PC-3 (cell line): ENCODE results near the gene GLRA3. TPM values are rescaled to one million over a fixed set of nuclear protein-coding genes. Genes with fewer than 3 reads are reported as not detected.
"Not testable (repeated sequence)": the region's sequence is repeated elsewhere in the genome, so short reads cannot be mapped to it uniquely, and the experiment has no call there.

ENCODE experiments used
- ATAC-seq: fragments of 200-7000 bp; cut with Tn5 transposase; 2 replicates; pipeline ENCODE4 v1.9.1; 2020; ENCODE audit warnings: mild to moderate bottlenecking, moderate library complexity
- BruUV-seq: library from RNA; stranded (reverse); fragments of 400-500 nt; replicated peaks from 2 replicates; lab custom pipeline; 2021; lab: Mats Ljungman, UMichigan
- CTCF ChIA-PET: fragments of 300-600 bp; sonication (Branson Sonifier 250); formaldehyde crosslinking; loops from one replicate; lab custom pipeline; 2022; ENCODE audit warnings: antibody characterized with exemption; lab: Charles Lee
- POLR2A ChIA-PET: fragments of 300-600 bp; sonication (Branson Sonifier 250); formaldehyde crosslinking; loops from one replicate; lab custom pipeline; 2022; ENCODE audit warnings: antibody characterized with exemption; ENCODE audit not compliant: unreplicated experiment; lab: Charles Lee
- DNase-seq: peaks from one replicate; pipeline ENCODE4 v3.0.0-alpha.2; 2015
- H2AFZ ChIP-seq: fragments of 300-600 bp; sonication (generic); 2 replicates; pipeline ENCODE4 v1.6.0; 2016; ENCODE audit warnings: antibody characterized with exemption, low read length
- H3F3A ChIP-seq: fragments of 300-600 bp; sonication (generic); one replicate; pipeline ENCODE4 v1.6.0; 2017; ENCODE audit warnings: antibody characterized with exemption, low read length, control low read depth, mild to moderate bottlenecking; ENCODE audit not compliant: unreplicated experiment
- H3K27ac ChIP-seq: fragments of 300-600 bp; sonication (generic); 2 replicates; pipeline ENCODE4 v1.5.1; 2016; ENCODE audit warnings: mild to moderate bottlenecking, low read length
- H3K27me3 ChIP-seq: fragments of 300-600 bp; sonication (generic); 2 replicates; pipeline ENCODE4 v1.6.1; 2016; ENCODE audit warnings: low read length, mixed read lengths
- H3K36me3 ChIP-seq: fragments of 300-600 bp; sonication (generic); 2 replicates; pipeline ENCODE4 v1.6.1; 2016; ENCODE audit warnings: low read depth, mixed run types, low read length, mixed read lengths
- H3K4me1 ChIP-seq: fragments of 300-600 bp; sonication (generic); 2 replicates; pipeline ENCODE4 v1.5.1; 2016; ENCODE audit warnings: low read length; ENCODE audit not compliant: insufficient read depth
- H3K4me2 ChIP-seq: fragments of 300-600 bp; sonication (generic); 2 replicates; pipeline ENCODE4 v1.6.0; 2016; ENCODE audit warnings: low read length
- H3K4me3 ChIP-seq: fragments of 300-600 bp; sonication (generic); 2 replicates; pipeline ENCODE4 v1.5.1; 2016; ENCODE audit warnings: mild to moderate bottlenecking, low read length, mixed read lengths
- H3K79me2 ChIP-seq: fragments of 300-600 bp; sonication (generic); 2 replicates; pipeline ENCODE4 v1.6.1; 2017; ENCODE audit warnings: low read length, mixed read lengths
- H3K9ac ChIP-seq: fragments of 300-600 bp; sonication (generic); 2 replicates; pipeline ENCODE4 v1.6.0; 2016; ENCODE audit warnings: mild to moderate bottlenecking, low read length
- H3K9me2 ChIP-seq: fragments of 300-600 bp; sonication (generic); replicated peaks from 2 replicates; pipeline ENCODE4 v1.6.1; 2016; ENCODE audit warnings: mixed run types, low read length, mixed read lengths
- H3K9me3 ChIP-seq: fragments of 300-600 bp; sonication (generic); 2 replicates; pipeline ENCODE4 v1.6.1; 2016; ENCODE audit warnings: low read length, mixed read lengths
- H4K20me1 ChIP-seq: fragments of 300-600 bp; sonication (generic); 2 replicates; pipeline ENCODE4 v1.6.1; 2016; ENCODE audit warnings: low read length, mixed read lengths
- CTCF ChIP-seq: fragments of 300-600 bp; sonication (generic); conservative IDR thresholded peaks from 2 replicates; pipeline ENCODE4 v1.5.1; 2017; ENCODE audit warnings: antibody characterized with exemption, low read depth, mild to moderate bottlenecking, low read length
- EZH2 ChIP-seq: fragments of 300-600 bp; sonication (generic); IDR thresholded peaks from one replicate; pipeline ENCODE4 v1.6.1; 2017; ENCODE audit warnings: antibody characterized with exemption, mild to moderate bottlenecking, low read length; ENCODE audit not compliant: unreplicated experiment
- EZH2phosphoT487 ChIP-seq: fragments of 300-600 bp; sonication (generic); IDR thresholded peaks from 2 replicates; pipeline ENCODE4 v1.6.1; 2018; ENCODE audit warnings: mild to moderate bottlenecking, antibody characterized with exemption, low read length, borderline replicate concordance
- intact Hi-C: fragments of 100-400 bp; cut with micrococcal nuclease; formaldehyde crosslinking; loops from 2 replicates; pipeline ENCODE4 v1.9.0; 2023
- total RNA-seq: library from RNA; depleted of rRNA; stranded (reverse); fragments of >200 nt; gene quantifications from 2 replicates; pipeline ENCODE4 v1.2.3, GENCODE V29; 2014

The GLRA3 gene
- total RNA-seq, 1 experiment from 2014 or later = not detected

- peaks cover 16% of the 10 kb centered on the region for H3K4me1 ChIP-seq
- no peak overlapping the region for H2AFZ ChIP-seq
- no TSS peak for BruUV-seq
- H4K20me1 ChIP-seq = no peaks in the 10 kb centered on the region
- H3K4me3 ChIP-seq = no peak overlapping the region
- H3K9me3 ChIP-seq = no peaks in the 10 kb centered on the region
- no peaks in the 10 kb centered on the region for H3F3A ChIP-seq
- H3K9ac ChIP-seq = no peak overlapping the region
- no peak for TF ChIP-seq EZH2
- peak; percentile 56 for TF ChIP-seq CTCF
- intact Hi-C loops = loop anchor here (1.0 to 2.0 kb wide), 3 partner anchors 251 to 663 kb away; no protein-coding TSS in a partner anchor
- H3K4me2 ChIP-seq = no peak overlapping the region
- ATAC-seq = no peak
- CTCF ChIA-PET = no interaction called here
- H3K27ac ChIP-seq = no peak overlapping the region
- peak; percentile 63 for DNase-seq
- no peaks in the 10 kb centered on the region for H3K27me3 ChIP-seq
- no peaks in the 10 kb centered on the region for H3K9me2 ChIP-seq
- POLR2A ChIA-PET = no interaction called here
- no peaks in the 10 kb centered on the region for H3K36me3 ChIP-seq
- no peaks in the 10 kb centered on the region for H3K79me2 ChIP-seq
Observed at GRCh38 chr4:174873931-174874330, 44.9 kb upstream of the GLRA3 start.

- H3K9me3 ChIP-seq, H3F3A ChIP-seq, H3K27me3 ChIP-seq, H3K9ac ChIP-seq, H3K27ac ChIP-seq, CTCF ChIA-PET, POLR2A ChIA-PET, intact Hi-C loops, H3K4me2 ChIP-seq, ATAC-seq, H2AFZ ChIP-seq, BruUV-seq, H3K9me2 ChIP-seq, H4K20me1 ChIP-seq, H3K79me2 ChIP-seq, H3K36me3 ChIP-seq, H3K4me3 ChIP-seq: not testable (repeated sequence)
- peaks cover 20% of the 10 kb centered on the region for H3K4me1 ChIP-seq
- DNase-seq = peak; percentile 9
Observed at GRCh38 chr4:174873146-174873545, 44.1 kb upstream of the GLRA3 start.

GRCh38 chr4:174871407-174871806 is 42.4 kb upstream of the GLRA3 start:
- Histone ChIP-seq H3K9me3 (no peaks in the 10 kb centered on the region), H3K9ac (no peak overlapping the region), H3K27ac (no peak overlapping the region), H3F3A (no peaks in the 10 kb centered on the region), H3K36me3 (no peaks in the 10 kb centered on the region), H3K4me3 (no peak overlapping the region), H3K4me2 (0 out of 2 replicates have a peak overlapping the region, but pooled peaks have one; percentile 30), H3K9me2 (no peaks in the 10 kb centered on the region), H4K20me1 (no peaks in the 10 kb centered on the region), H2AFZ (no peak overlapping the region), H3K4me1 (peaks cover 20% of the 10 kb centered on the region), H3K79me2 (no peaks in the 10 kb centered on the region), H3K27me3 (no peaks in the 10 kb centered on the region)
- ChIA-PET POLR2A (no interaction called here), CTCF (no interaction called here)
- BruUV-seq = no TSS peak
- TF ChIP-seq EZH2 (no peak), CTCF (no peak), EZH2phosphoT487 (no peak)
- DNase-seq (no peak), ATAC-seq (no peak)
- intact Hi-C loops = no loop called here
